Measurements from ENCODE around the gene TMEM214.

TMEM214 gene

GRCh38 chr2:27088634-27089033, 55.9 kb downstream of the TMEM214 start:
- no peak overlapping the region for H3K27ac ChIP-seq (ENCODE audit: insufficient read depth, low read length, poor library complexity, severe bottlenecking)
- no peaks in the 10 kb centered on the region for H3K9me3 ChIP-seq (ENCODE audit: control insufficient read depth, low read length)
- no peaks in the 10 kb centered on the region for H3K27me3 ChIP-seq (replicated peaks; ENCODE audit: control insufficient read depth, insufficient read depth, low read length, poor library complexity, severe bottlenecking)
- peaks cover 19% of the 10 kb centered on the region for H3K4me1 ChIP-seq (ENCODE audit: control insufficient read depth, insufficient read depth, low read length, poor library complexity, severe bottlenecking)
- no peaks in the 10 kb centered on the region for H3K36me3 ChIP-seq (ENCODE audit: control insufficient read depth, insufficient read depth, low read length)
- no peak for DNase-seq
- no peak overlapping the region for H3K4me3 ChIP-seq (ENCODE audit: insufficient read depth, low read depth, low read length, poor library complexity, severe bottlenecking)

- H3K9me3 ChIP-seq (ENCODE audit: control insufficient read depth, low read length) = no peaks in the 10 kb centered on the region
Observed at GRCh38 chr2:27089111-27089954, 56.6 kb downstream of the TMEM214 start.

More at GRCh38 chr2:27089111-27089954, 56.6 kb downstream of the TMEM214 start:
- peaks cover 19% of the 10 kb centered on the region for H3K4me1 ChIP-seq (ENCODE audit: control insufficient read depth, insufficient read depth, low read length, poor library complexity, severe bottlenecking)
- no peaks in the 10 kb centered on the region for H3K27me3 ChIP-seq (replicated peaks; ENCODE audit: control insufficient read depth, insufficient read depth, low read length, poor library complexity, severe bottlenecking)
- DNase-seq = no peak
- H3K4me3 ChIP-seq (ENCODE audit: insufficient read depth, low read depth, low read length, poor library complexity, severe bottlenecking) = no peak overlapping the region
- H3K27ac ChIP-seq (ENCODE audit: insufficient read depth, low read length, poor library complexity, severe bottlenecking) = no peak overlapping the region
- no peaks in the 10 kb centered on the region for H3K36me3 ChIP-seq (ENCODE audit: control insufficient read depth, insufficient read depth, low read length)

Data from effector memory CD4-positive, alpha-beta T cell (primary cell).